HG03442 (cell line): ENCODE results near the gene FRG1.
"Not testable (repeated sequence)": the region's sequence is repeated elsewhere in the genome, so short reads cannot be mapped to it uniquely, and the experiment has no call there.

Experiments
- ATAC-seq: cut with Tn5 transposase; IDR thresholded peaks from one replicate; pipeline ENCODE4 v1.9.1; 2021; ENCODE audit warnings: mild to moderate bottlenecking, moderate library complexity; ENCODE audit not compliant: unreplicated experiment

Gene FRG1

GRCh38 chr4:189940178-189941004 lies at the start of gene FRG1:
Gene FRG1 (plus strand): TSS chr4:189940872. CDS start chr4:189941010, 138 bp downstream.
- peak; percentile 99 for ATAC-seq

DNA sequence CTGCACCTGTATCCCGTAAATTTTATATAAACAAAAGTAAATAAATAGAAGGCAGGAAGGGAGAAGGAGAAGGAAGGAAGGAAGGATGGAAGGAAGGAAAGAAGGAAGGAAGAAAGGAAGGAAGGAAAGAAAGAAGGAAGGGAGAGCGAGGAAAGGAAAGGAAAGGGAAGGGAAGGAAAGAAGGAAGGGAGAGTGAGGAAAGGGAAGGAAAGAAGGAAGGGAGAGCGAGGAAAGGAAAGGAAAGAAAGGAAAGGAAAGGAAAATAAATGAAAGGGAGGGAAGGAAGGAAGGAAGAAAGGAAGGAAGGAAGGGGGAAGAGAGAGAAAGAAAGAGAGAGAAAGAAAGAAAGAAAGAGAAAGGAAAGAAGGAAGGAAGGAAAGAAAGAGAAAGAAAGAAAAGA lies 43.0 kb upstream of the FRG1 start:
- ATAC-seq = no peak

DNA sequence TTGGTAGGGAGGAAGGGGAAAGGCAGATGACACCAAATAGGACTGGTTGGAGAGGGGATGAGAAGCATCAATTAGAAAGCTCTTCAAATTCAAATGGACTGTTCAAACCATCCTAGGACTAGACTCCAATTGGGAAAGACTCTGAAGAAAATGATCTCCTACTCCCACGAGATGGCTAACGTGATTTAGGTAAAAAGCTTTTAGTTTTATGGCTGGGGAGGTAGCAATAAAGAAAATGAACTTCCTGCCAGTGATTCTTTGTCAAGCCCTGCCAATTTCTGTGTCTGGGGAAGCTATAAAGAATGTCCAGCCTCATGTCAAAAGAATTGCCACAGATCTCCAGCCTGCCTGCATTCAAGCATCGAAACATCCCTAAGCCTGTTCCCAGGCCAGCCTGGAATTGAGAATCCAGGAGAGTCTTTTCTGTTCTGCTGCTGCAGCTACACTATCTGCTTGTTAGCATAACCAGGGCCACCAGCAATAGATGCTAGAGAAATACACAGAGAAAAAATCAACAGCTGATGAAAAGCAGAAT lies 41.1 kb upstream of the FRG1 start:
- ATAC-seq = not testable (repeated sequence)

- ATAC-seq = peak; percentile 87
These were observed 36.1 kb upstream of the FRG1 start for GRCh38 chr4:189904420-189905027.

DNA sequence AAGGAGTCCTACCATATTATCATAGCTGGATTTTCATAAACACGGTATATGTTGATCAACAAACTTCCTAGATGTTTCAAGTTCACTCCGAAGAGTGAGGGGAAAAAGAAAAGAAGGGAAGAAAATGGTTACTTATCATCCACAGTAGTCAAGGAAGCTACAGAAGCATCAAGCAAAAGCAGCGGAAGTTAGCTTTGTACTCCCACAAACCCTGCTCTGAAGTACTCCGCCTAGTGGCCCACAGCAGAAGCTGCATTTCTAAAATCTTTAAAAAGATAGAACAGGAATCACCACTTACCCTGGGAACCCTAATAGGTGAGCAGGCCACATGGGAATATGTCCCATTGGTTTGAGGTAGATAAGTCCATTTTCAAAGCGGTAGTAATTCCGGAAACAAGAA lies 28.5 kb upstream of the FRG1 start:
- no peak for ATAC-seq

GRCh38 chr4:189917161-189917891 lies 23.3 kb upstream of the FRG1 start:
- no peak for ATAC-seq

GRCh38 chr4:189921058-189921457 lies 19.6 kb upstream of the FRG1 start:
- no peak for ATAC-seq

GRCh38 chr4:189926742-189927141 lies 13.9 kb upstream of the FRG1 start:
- ATAC-seq = not testable (repeated sequence)

- no peak for ATAC-seq
These were observed 356 bp downstream of the FRG1 start for GRCh38 chr4:189941005-189941450.

- not testable (repeated sequence) for ATAC-seq
These were observed 1.7 kb downstream of the FRG1 start for GRCh38 chr4:189942412-189942811.

- ATAC-seq = not testable (repeated sequence)
These were observed 3.4 kb downstream of the FRG1 start for GRCh38 chr4:189944077-189944476.

DNA sequence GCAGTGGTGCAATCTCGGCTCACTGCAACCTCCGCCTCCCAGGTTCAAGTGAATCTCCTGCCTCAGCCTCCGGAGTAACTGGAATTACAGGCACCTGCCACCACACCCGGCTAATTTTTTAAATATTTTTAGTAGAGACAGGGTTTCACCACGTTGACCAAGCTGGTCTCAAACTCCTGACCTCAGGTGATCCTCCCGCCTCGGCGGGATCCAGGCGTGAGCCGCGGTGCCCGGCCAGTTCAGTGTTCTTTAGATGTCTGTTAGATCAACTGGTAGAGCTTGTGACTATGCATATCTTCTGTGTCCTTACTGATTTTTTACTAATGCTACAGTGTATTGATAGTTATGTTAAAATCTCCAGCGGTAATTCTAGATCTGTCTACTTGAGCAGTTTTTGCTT lies 6.2 kb downstream of the FRG1 start:
- not testable (repeated sequence) for ATAC-seq

GRCh38 chr4:189948486-189948885 lies 7.8 kb downstream of the FRG1 start:
- ATAC-seq = not testable (repeated sequence)

- ATAC-seq = not testable (repeated sequence)
These were observed 28.6 kb downstream of the FRG1 start for GRCh38 chr4:189969291-189969690.

DNA sequence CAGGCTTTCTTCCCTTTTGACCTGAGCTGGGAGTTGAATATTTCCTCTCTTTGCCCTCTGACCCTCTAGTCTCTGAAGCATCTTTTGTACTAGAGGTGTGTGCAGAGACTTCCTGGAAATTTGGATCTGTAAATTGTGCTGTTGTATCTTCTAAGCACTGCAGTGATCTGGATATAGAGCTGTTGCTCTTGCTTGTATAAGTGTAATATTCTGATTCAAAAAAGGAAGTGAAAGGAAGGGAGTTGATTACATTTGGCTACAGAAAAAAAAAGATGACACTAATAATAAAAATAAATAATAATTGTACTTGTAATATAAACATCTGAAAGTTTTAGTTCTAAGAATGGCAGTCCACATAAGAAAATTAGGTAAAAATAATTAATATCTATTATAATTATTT lies 33.0 kb downstream of the FRG1 start:
- ATAC-seq = no peak

DNA sequence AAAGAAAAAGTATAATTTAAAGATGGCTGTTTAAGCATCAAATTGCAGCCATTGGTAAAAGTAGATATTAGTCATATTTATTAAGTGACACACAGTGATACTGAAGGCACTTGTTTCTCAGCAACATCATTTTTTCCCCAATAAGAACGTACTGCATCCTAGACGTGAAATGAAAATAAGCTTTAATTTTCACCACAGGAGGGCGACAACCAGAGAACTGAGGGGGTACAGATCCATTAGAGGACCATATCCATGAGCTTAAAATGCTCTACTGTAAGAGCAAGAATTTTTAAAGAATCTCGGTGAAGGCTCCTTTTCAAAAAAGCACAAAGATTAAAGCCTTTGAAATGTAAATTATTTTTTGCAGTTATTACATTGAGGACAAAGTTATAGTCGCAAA lies 33.4 kb downstream of the FRG1 start:
- no peak for ATAC-seq

GRCh38 chr4:189979196-189980047 lies 38.8 kb downstream of the FRG1 start:
- no peak for ATAC-seq

- not testable (repeated sequence) for ATAC-seq
These were observed 39.6 kb downstream of the FRG1 start for GRCh38 chr4:189980292-189980691.

DNA sequence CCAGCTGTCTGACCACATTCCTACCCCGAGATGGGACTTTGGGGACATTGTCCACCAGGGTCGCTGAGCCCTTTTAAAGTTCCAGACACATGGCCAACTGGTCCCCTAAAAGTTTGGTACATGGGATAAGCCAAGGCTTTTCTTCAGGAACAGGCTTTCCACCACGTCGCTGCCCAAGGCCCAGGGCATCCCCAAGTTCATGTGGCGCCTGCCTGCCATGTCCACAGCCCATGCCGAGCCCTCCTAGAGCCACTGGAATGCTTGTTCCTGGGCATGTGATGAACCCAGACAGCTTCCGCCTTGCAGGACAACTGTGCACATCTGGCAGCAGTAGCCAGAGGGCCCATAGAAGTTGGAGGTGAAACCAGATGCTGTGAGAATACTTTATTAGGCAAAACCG lies 41.3 kb downstream of the FRG1 start:
- no peak for ATAC-seq

GRCh38 chr4:189983916-189984526 lies 43.3 kb downstream of the FRG1 start:
- not testable (repeated sequence) for ATAC-seq
